Pancreas (tissue), 10 donors: ENCODE data around the gene CFAP77. TPM values are rescaled to one million over a fixed set of nuclear protein-coding genes. Genes with fewer than 3 reads are reported as not detected.

ENCODE experiments used
- ATAC-seq, 4 donors: fragments of 200-7000 bp; cut with Tn5 transposase; one replicate each; pipeline versions ENCODE4 v1.8.0 to v1.9.1; 2020; ENCODE audit warnings: mild to moderate bottlenecking in 4 of 4, moderate library complexity in 4 of 4
- DNase-seq, 6 donors: peaks; one replicate each; pipeline ENCODE4 v3.0.0-alpha.2; 2020
- FAIRE-seq: peaks from 2 replicates; lab custom pipeline; 2012; peaks lifted over from hg19 to GRCh38; lab: Jason Lieb, UNC
- H3K27ac ChIP-seq, 4 donors: fragments of 200-600 bp; sonication (generic); 1 replicate in 3 of 4; 2 replicates in 1 of 4; pipeline versions ENCODE4 v1.5.0 to v1.8.0; 2020
- H3K27me3 ChIP-seq, 4 donors: fragments of 200-600 bp; one replicate each; pipeline ENCODE4 v1.8.0; 2021
- H3K36me3 ChIP-seq, 3 donors: fragments of 200-600 bp; sonication (generic) in 1 of 3; one replicate each; pipeline versions ENCODE4 v1.5.0 to v1.8.0; 2020 to 2021
- H3K4me1 ChIP-seq, 3 donors: fragments of 200-600 bp; one replicate each; pipeline ENCODE4 v1.8.0; 2021
- H3K4me3 ChIP-seq, 4 donors: fragments of 200-600 bp; sonication (generic) in 2 of 4; one replicate each; pipeline versions ENCODE4 v1.5.0 to v1.8.0; 2020 to 2021
- H3K9me3 ChIP-seq, 4 donors: fragments of 200-600 bp; one replicate each; pipeline ENCODE4 v1.8.0; 2021
- WGBS, 2 donors: extraction: QIAGEN DNeasy Blood & Tissue Kit; methylation state at CpG; one replicate each; pipeline ENCODE4 v1.1.7; 2013; 5-methylcytosine and 5-hydroxymethylcytosine counted together
- intact Hi-C, 3 donors: fragments of 100-400 bp; cut with DNase I; formaldehyde crosslinking; loops; one replicate each; pipeline versions ENCODE4 v1.11.1 to v1.14.2; 2022
- polyA plus RNA-seq, 2 donors: library from polyadenylated mRNA; stranded (reverse); fragments of 200-250 nt; gene quantifications; one replicate each; pipeline ENCODE4 v1.2.3, GENCODE V29; 2013
- total RNA-seq, 6 donors: library from RNA; stranded (reverse); fragmentation: NEBNext Ultra II Directional in 4 of 6; extraction: Animal tissue kit (Norgen Biotek cat#: 25700) in 4 of 6; gene quantifications; one replicate each; pipeline versions ENCODE4 v1.2.1 to v1.2.4, GENCODE V29; 2021 to 2023
- TF ChIP-seq, protein P1 (sequence below), 4 donors: fragments of 200-600 bp; sonication (generic) in 3 of 4; IDR thresholded peaks; one replicate each; pipeline versions ENCODE4 v1.5.0 to v1.8.0; 2021; ENCODE audit warnings: antibody characterized with exemption in 4 of 4
- donor health status: healthy with polysubstance abuse.
- donor health status: DM: no; HTN: no; CAD: no; lungs with moderate emphysema.
- donor health status: DM: no; HTN: no; CAD: no.
- donor health status: control.
- donor health status: control.
- donor health status: Bipolar disorder and iron deficiency.
- donor health status: DM: yes; HTN: yes; CAD: no.
- donor health status: DM: no; HTN: no; CAD: no.
- donor health status: DM: no; HTN: no; CAD: no.
- donor health status: DM: yes; HTN: yes; CAD: no.

Gene CFAP77
- total and polyA plus RNA-seq, 8 donors = not detected

DNA sequence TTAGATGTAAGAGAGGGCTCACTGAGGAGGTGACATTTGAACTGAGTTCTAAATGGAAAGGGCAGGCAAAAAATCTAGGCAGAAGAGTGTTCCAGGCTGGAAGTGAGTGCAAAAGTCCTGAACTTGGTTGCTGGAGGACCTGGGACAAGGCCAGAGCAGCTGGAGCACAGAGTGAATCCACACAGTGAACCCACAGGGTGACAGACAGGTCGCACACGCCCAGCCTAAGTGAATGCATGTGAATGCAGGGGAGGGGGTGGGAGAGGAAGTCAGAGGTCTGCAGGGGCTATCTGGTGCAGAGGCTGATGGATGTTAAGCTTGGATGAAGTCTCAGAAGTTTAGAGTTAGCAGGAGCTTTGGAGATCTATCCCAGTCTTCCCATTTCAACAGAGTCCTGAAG, 2.8 kb upstream of the CFAP77 start:
- no peak for FAIRE-seq
- Histone ChIP-seq H3K4me1 (peaks cover 0 to 6% (median 0%) of the 10 kb centered on the region in 3 donors), H3K9me3 (no peaks in the 10 kb centered on the region)

DNA sequence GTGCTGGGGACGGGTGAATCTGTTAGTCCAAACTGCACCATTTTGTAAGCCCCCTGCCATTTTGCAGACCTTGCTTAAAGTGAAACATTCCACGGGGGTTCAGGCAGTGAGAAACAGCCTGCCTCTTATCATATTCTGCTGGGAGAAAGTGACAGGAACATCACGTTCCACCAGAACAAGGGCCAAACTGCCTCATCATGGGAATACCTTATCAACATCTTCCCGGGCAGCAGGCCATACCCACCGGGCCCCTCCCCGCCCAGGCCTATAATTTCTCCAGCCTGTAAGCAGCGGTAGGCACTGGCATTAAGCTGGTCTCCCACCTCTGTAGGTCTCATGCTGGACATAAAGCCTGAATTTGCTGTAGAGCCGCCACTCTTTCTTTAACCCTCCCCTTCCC, 1.5 kb upstream of the CFAP77 start:
- ATAC-seq (no peak), DNase-seq (no peak), FAIRE-seq (no peak)
- Histone ChIP-seq H3K27me3 (peaks cover 0 to 23% (median 0%) of the 10 kb centered on the region in 4 donors), H3K4me1 (peaks cover 0 to 6% (median 0%) of the 10 kb centered on the region in 3 donors), H3K27ac (no peak overlapping the region), H3K4me3 (no peak overlapping the region), H3K36me3 (no peaks in the 10 kb centered on the region), H3K9me3 (no peaks in the 10 kb centered on the region)
- intact Hi-C loops = no loop called here
- WGBS, 2 donors = 64 to 73% methylated on average over 8 of the region's 8 CpGs
- TF ChIP-seq, protein P1, sequence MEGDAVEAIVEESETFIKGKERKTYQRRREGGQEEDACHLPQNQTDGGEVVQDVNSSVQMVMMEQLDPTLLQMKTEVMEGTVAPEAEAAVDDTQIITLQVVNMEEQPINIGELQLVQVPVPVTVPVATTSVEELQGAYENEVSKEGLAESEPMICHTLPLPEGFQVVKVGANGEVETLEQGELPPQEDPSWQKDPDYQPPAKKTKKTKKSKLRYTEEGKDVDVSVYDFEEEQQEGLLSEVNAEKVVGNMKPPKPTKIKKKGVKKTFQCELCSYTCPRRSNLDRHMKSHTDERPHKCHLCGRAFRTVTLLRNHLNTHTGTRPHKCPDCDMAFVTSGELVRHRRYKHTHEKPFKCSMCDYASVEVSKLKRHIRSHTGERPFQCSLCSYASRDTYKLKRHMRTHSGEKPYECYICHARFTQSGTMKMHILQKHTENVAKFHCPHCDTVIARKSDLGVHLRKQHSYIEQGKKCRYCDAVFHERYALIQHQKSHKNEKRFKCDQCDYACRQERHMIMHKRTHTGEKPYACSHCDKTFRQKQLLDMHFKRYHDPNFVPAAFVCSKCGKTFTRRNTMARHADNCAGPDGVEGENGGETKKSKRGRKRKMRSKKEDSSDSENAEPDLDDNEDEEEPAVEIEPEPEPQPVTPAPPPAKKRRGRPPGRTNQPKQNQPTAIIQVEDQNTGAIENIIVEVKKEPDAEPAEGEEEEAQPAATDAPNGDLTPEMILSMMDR (IDR thresholded peaks at IDR 0.05) = no peak

More for the DNA sequence above, 2.8 kb upstream of the CFAP77 start:
- ATAC-seq (no peak), DNase-seq (no peak)
- TF ChIP-seq, protein P1 (IDR thresholded peaks at IDR 0.05) = no peak
- no peak overlapping the region for H3K27ac ChIP-seq
- peak overlapping the region in 2 of 4 donors; percentile 78 to 87 for H3K4me3 ChIP-seq
- intact Hi-C loops = no loop called here
- peaks cover 0 to 11% (median 0%) of the 10 kb centered on the region in 4 donors for H3K27me3 ChIP-seq
- 80 to 97% methylated on average over 2 of the region's 2 CpGs for WGBS, 2 donors
- H3K36me3 ChIP-seq = no peaks in the 10 kb centered on the region

DNA sequence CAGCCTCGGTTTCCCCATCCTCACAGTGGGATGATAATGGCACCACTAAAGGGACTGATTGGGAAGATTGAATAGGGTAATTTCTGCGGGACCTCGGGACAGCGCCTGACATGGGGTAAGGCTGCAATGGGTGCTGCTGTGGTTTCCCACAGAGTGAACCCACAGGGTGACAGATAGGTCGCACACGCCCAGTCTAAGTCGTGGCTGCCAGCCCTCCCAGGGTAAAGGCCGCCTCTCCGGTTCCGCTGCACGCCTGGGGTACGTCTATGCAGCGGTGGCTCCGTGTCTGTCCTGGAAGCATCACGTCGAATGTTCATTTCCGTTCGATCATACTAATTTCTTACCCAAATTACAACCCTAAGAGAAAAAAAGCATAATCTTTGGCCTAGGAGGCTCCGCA, 631 bp downstream of the CFAP77 start:
- WGBS, 2 donors = 16 to 21% methylated on average over 19 of the region's 19 CpGs
- TF ChIP-seq, protein P1 (IDR thresholded peaks at IDR 0.05) = no peak
- no peak for ATAC-seq
- H3K9me3 ChIP-seq = no peaks in the 10 kb centered on the region
- H3K36me3 ChIP-seq = no peaks in the 10 kb centered on the region
- no peak overlapping the region for H3K27ac ChIP-seq
- H3K4me1 ChIP-seq = peaks cover 0 to 6% (median 0%) of the 10 kb centered on the region in 3 donors
- intact Hi-C loops = loop anchor here in 1 of 3 donors (10.0 kb wide), 1 partner anchor 164 kb away; no protein-coding TSS in a partner anchor
- peak overlapping the region in 3 of 4 donors; percentile 19 to 55 (median 35) for H3K4me3 ChIP-seq
- DNase-seq = no peak
- peaks cover 0 to 38% (median 0%) of the 10 kb centered on the region in 4 donors for H3K27me3 ChIP-seq
- FAIRE-seq = no peak

DNA sequence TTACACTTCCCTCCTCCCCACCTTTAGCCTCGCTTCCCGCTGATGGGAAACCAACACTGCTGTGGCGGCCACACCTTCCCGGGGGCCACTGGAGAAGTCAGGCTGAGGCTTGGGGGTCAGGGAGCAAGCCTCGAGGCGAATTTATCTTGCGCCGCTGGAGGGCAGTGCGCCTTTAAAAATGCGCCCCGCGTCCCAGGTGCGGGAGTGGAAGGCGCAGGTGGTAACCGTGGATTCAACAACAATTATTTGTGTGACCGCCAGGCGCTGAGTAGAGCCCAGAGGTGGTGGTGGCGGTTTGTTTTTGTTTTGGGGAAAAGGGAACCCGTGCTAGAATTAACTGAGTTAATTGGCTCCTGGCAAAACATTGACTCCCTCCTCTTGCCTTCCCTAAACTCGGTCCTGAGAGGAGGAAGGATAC, 1.1 kb downstream of the CFAP77 start:
- Histone ChIP-seq H3K36me3 (no peaks in the 10 kb centered on the region), H3K27ac (no peak overlapping the region), H3K27me3 (peaks cover 0 to 38% (median 0%) of the 10 kb centered on the region in 4 donors), H3K4me1 (peaks cover 0 to 6% (median 0%) of the 10 kb centered on the region in 3 donors), H3K4me3 (peak overlapping the region in 2 of 4 donors; percentile 8 to 13), H3K9me3 (no peaks in the 10 kb centered on the region)
- 0 to 1% methylated on average over 19 to 20 of the region's 20 CpGs for WGBS, 2 donors
- peak; percentile 33 to 79 (median 52) for DNase-seq
- intact Hi-C loops = loop anchor here in 1 of 3 donors (10.0 kb wide), 1 partner anchor 164 kb away; no protein-coding TSS in a partner anchor
- ATAC-seq = peak; percentile 53 to 76 (median 72)
- FAIRE-seq = no peak
- TF ChIP-seq, protein P1 (IDR thresholded peaks at IDR 0.05) = peak; percentile 14 to 52 (median 47)

DNA sequence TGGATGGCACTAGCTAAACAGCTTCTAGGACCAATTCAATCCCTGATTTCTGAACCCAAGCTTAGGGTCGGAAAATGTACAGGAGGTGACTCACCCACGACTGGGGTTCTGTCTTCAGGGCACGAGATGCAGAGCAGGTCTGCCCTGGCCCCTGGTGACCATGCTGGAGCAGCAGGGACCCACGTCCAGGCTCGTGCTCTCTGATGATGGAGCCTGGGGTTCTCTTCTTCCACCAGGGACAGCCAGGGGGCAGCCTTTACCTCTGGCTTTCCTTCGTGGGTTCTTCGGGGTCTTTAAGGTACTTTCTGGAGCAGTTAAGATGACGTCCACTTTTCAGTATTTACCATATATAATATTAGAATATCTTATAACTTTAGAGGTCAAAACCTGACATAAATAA, 2.1 kb downstream of the CFAP77 start:
- Histone ChIP-seq H3K27ac (no peak overlapping the region), H3K27me3 (peaks cover 0 to 38% (median 0%) of the 10 kb centered on the region in 4 donors), H3K36me3 (no peaks in the 10 kb centered on the region), H3K4me3 (no peak overlapping the region), H3K9me3 (no peaks in the 10 kb centered on the region), H3K4me1 (peaks cover 0 to 6% (median 0%) of the 10 kb centered on the region in 3 donors)
- 17 to 18% methylated on average over 8 of the region's 8 CpGs for WGBS, 2 donors
- DNase-seq = no peak
- intact Hi-C loops = loop anchor here in 1 of 3 donors (10.0 kb wide), 1 partner anchor 163 kb away; no protein-coding TSS in a partner anchor
- ATAC-seq = no peak
- TF ChIP-seq, protein P1 (IDR thresholded peaks at IDR 0.05) = no peak
- FAIRE-seq = no peak
